GM23338 (cell line): ENCODE measurements around the gene CCDC137. TPM values are rescaled to one million over a fixed set of nuclear protein-coding genes. Genes with fewer than 3 reads are reported as not detected.

Experiments
- ATAC-seq: fragments of 200-7000 bp; cut with Tn5 transposase; 3 replicates; pipeline ENCODE4 v1.9.1; 2020
- DNase-seq: peaks from one replicate; pipeline ENCODE4 v3.0.0-alpha.2; 2015; ENCODE audit warnings: low spot score
- H2AFZ ChIP-seq: fragments of 200-600 bp; sonication (generic); 2 replicates; pipeline ENCODE4 v1.8.0; 2016; ENCODE audit warnings: antibody characterized with exemption, mild to moderate bottlenecking, moderate library complexity
- H3F3A ChIP-seq: fragments of 200-600 bp; sonication (generic); replicated peaks from 2 replicates; pipeline ENCODE4 v1.8.0; 2017; ENCODE audit warnings: antibody characterized with exemption, mixed run types, low read depth
- H3K27ac ChIP-seq: fragments of 200-600 bp; sonication (generic); 2 replicates; pipeline ENCODE4 v1.6.1; 2016; ENCODE audit warnings: low read depth
- H3K27me3 ChIP-seq: fragments of 200-600 bp; sonication (generic); 2 replicates; pipeline ENCODE4 v1.8.0; 2016; ENCODE audit warnings: mild to moderate bottlenecking, mixed run types, moderate library complexity; ENCODE audit not compliant: insufficient read depth
- H3K36me3 ChIP-seq: fragments of 200-600 bp; sonication (generic); 2 replicates; pipeline ENCODE4 v1.8.0; 2016; ENCODE audit warnings: mild to moderate bottlenecking; ENCODE audit not compliant: insufficient read depth
- H3K4me1 ChIP-seq: fragments of 200-600 bp; sonication (generic); 2 replicates; pipeline ENCODE4 v1.8.0; 2016; ENCODE audit warnings: mild to moderate bottlenecking, moderate library complexity; ENCODE audit not compliant: insufficient read depth
- H3K4me2 ChIP-seq: fragments of 200-600 bp; sonication (generic); 2 replicates; pipeline ENCODE4 v1.7.1; 2017; ENCODE audit warnings: mixed run types
- H3K4me3 ChIP-seq: fragments of 200-600 bp; sonication (generic); 2 replicates; pipeline ENCODE4 v1.6.1; 2016; ENCODE audit warnings: mixed run types
- H3K79me2 ChIP-seq: fragments of 200-600 bp; sonication (generic); replicated peaks from 2 replicates; pipeline ENCODE4 v1.8.0; 2017; ENCODE audit warnings: mild to moderate bottlenecking; ENCODE audit not compliant: insufficient read depth
- H3K9me2 ChIP-seq: fragments of 200-600 bp; sonication (generic); 2 replicates; pipeline ENCODE4 v1.8.0; 2017; ENCODE audit not compliant: insufficient read depth
- H4K20me1 ChIP-seq: fragments of 200-600 bp; sonication (generic); replicated peaks from 2 replicates; pipeline ENCODE4 v1.8.0; 2017; ENCODE audit warnings: mild to moderate bottlenecking; ENCODE audit not compliant: insufficient read depth
- H3K27ac Mint-ChIP-seq: 2 replicates; pipeline ENCODE4 v1.8.0; 2020; ENCODE audit warnings: inconsistent platforms, mild to moderate bottlenecking, moderate library complexity, mixed read lengths
- H3K27me3 Mint-ChIP-seq: 3 replicates; pipeline ENCODE4 v1.8.0; 2022; ENCODE audit warnings: low read depth, mild to moderate bottlenecking, moderate library complexity, mixed read lengths, inconsistent platforms; ENCODE audit not compliant: insufficient read depth, poor library complexity
- H3K36me3 Mint-ChIP-seq: 3 replicates; pipeline ENCODE4 v1.8.0; 2021; ENCODE audit warnings: low read depth, mild to moderate bottlenecking, inconsistent platforms, moderate library complexity, mixed read lengths
- H3K4me1 Mint-ChIP-seq: 3 replicates; pipeline ENCODE4 v1.8.0; 2020; ENCODE audit warnings: mild to moderate bottlenecking, inconsistent platforms, mixed read lengths
- H3K4me3 Mint-ChIP-seq: 3 replicates; pipeline ENCODE4 v1.8.0; 2021; ENCODE audit warnings: moderate library complexity, mild to moderate bottlenecking, inconsistent platforms, mixed read lengths
- H3K9me3 Mint-ChIP-seq: 3 replicates; pipeline ENCODE4 v1.8.0; 2020; ENCODE audit warnings: moderate library complexity, mild to moderate bottlenecking, inconsistent platforms, mixed read lengths
- CREB1 ChIP-seq: fragments of 250-450 bp; sonication (Bioruptor Pico); IDR thresholded peaks from 2 replicates; pipeline ENCODE4 v1.5.0; 2020; ENCODE audit warnings: low read depth, mild to moderate bottlenecking, moderate library complexity
- EZH2phosphoT487 ChIP-seq: fragments of 200-600 bp; sonication (generic); IDR thresholded peaks from one replicate; pipeline ENCODE4 v1.8.1; 2018; ENCODE audit warnings: antibody characterized with exemption; ENCODE audit not compliant: unreplicated experiment
- JUNB ChIP-seq: IDR thresholded peaks from one replicate; pipeline ENCODE4 v1.6.1; 2016; ENCODE audit warnings: antibody characterized with exemption; ENCODE audit not compliant: unreplicated experiment
- STAT1 ChIP-seq: IDR thresholded peaks from one replicate; pipeline ENCODE4 v1.6.1; 2016; ENCODE audit warnings: antibody characterized with exemption; ENCODE audit not compliant: unreplicated experiment
- ZNF114 ChIP-seq: fragments of 250-450 bp; sonication (Bioruptor Pico); IDR thresholded peaks from 2 replicates; pipeline ENCODE4 v1.5.0; 2020; ENCODE audit warnings: mild to moderate bottlenecking, moderate library complexity
- ZNF331 ChIP-seq: fragments of 250-450 bp; sonication (Bioruptor Pico); IDR thresholded peaks from 2 replicates; pipeline ENCODE4 v1.5.0; 2020; ENCODE audit warnings: low read depth, mild to moderate bottlenecking, moderate library complexity
- polyA plus RNA-seq: library from polyadenylated mRNA; unstranded; fragments of >200 nt; fragmentation: Nextera tagmentation; extraction: Ambion mirVana; gene quantifications from 2 replicates; pipeline ENCODE4 v1.2.1, GENCODE V29; 2016
- total RNA-seq: library from RNA; depleted of rRNA; stranded (reverse); fragments of >200 nt; shearing (Covaris generic); gene quantifications from 2 replicates; pipeline ENCODE4 v1.2.3, GENCODE V29; 2014
- TF ChIP-seq, protein P1 (sequence below): fragments of 250-450 bp; sonication (Bioruptor Pico); IDR thresholded peaks from 2 replicates; pipeline ENCODE4 v1.5.0; 2020; ENCODE audit warnings: mild to moderate bottlenecking, moderate library complexity

Gene CCDC137
- total and polyA plus RNA-seq, 2 experiments from 2014 or later, result 26.1 to 73.4 TPM

DNA sequence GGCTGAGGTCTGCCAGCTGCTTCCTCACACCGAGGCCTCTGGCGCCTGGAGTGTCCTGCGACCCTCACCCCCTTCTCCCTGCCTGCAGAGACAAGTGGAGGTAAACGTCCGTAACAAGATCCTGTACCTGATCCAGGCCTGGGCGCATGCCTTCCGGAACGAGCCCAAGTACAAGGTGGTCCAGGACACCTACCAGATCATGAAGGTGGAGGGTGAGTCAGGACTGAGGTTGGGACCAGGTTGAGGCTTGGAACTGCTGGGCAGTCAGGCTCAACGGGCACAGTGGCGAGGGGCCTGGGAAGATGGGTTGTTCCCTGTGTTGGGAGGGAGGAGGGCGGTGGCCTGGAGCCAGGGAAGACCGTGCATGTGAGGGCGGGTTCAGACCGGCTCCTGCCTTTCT is 22.1 kb downstream of the CCDC137 start:
- H3K36me3 Mint-ChIP-seq, result peaks cover 52% of the 10 kb centered on the region
- ATAC-seq (no peak), DNase-seq (no peak)
- Histone ChIP-seq H3K27ac (no peak overlapping the region), H4K20me1 (peaks cover 8% of the 10 kb centered on the region; the same call in 1 of the 2 replicates), H3K4me1 (peaks cover 6% of the 10 kb centered on the region; the same call in 1 of the 2 replicates), H3K9me2 (no peaks in the 10 kb centered on the region), H3K4me3 (no peak overlapping the region), H3F3A (peaks cover 16% of the 10 kb centered on the region), H3K79me2 (peaks cover 21% of the 10 kb centered on the region), H3K36me3 (no peaks in the 10 kb centered on the region), H2AFZ (no peak overlapping the region), H3K27me3 (no peaks in the 10 kb centered on the region), H3K4me2 (no peak overlapping the region)
- H3K27ac Mint-ChIP-seq, result no peak overlapping the region
- H3K27me3 Mint-ChIP-seq, result peaks cover 17% of the 10 kb centered on the region
- H3K4me1 Mint-ChIP-seq, result peaks cover 7% of the 10 kb centered on the region
- no peak for TF ChIP-seq ZNF114 (CRISPR knock-in tag)
- no peak for TF ChIP-seq JUNB
- TF ChIP-seq EZH2phosphoT487, result no peak
- no peak for TF ChIP-seq ZNF331 (CRISPR knock-in tag)
- no peak for TF ChIP-seq CREB1 (CRISPR knock-in tag)
- no peak for TF ChIP-seq STAT1
- TF ChIP-seq, protein P1, sequence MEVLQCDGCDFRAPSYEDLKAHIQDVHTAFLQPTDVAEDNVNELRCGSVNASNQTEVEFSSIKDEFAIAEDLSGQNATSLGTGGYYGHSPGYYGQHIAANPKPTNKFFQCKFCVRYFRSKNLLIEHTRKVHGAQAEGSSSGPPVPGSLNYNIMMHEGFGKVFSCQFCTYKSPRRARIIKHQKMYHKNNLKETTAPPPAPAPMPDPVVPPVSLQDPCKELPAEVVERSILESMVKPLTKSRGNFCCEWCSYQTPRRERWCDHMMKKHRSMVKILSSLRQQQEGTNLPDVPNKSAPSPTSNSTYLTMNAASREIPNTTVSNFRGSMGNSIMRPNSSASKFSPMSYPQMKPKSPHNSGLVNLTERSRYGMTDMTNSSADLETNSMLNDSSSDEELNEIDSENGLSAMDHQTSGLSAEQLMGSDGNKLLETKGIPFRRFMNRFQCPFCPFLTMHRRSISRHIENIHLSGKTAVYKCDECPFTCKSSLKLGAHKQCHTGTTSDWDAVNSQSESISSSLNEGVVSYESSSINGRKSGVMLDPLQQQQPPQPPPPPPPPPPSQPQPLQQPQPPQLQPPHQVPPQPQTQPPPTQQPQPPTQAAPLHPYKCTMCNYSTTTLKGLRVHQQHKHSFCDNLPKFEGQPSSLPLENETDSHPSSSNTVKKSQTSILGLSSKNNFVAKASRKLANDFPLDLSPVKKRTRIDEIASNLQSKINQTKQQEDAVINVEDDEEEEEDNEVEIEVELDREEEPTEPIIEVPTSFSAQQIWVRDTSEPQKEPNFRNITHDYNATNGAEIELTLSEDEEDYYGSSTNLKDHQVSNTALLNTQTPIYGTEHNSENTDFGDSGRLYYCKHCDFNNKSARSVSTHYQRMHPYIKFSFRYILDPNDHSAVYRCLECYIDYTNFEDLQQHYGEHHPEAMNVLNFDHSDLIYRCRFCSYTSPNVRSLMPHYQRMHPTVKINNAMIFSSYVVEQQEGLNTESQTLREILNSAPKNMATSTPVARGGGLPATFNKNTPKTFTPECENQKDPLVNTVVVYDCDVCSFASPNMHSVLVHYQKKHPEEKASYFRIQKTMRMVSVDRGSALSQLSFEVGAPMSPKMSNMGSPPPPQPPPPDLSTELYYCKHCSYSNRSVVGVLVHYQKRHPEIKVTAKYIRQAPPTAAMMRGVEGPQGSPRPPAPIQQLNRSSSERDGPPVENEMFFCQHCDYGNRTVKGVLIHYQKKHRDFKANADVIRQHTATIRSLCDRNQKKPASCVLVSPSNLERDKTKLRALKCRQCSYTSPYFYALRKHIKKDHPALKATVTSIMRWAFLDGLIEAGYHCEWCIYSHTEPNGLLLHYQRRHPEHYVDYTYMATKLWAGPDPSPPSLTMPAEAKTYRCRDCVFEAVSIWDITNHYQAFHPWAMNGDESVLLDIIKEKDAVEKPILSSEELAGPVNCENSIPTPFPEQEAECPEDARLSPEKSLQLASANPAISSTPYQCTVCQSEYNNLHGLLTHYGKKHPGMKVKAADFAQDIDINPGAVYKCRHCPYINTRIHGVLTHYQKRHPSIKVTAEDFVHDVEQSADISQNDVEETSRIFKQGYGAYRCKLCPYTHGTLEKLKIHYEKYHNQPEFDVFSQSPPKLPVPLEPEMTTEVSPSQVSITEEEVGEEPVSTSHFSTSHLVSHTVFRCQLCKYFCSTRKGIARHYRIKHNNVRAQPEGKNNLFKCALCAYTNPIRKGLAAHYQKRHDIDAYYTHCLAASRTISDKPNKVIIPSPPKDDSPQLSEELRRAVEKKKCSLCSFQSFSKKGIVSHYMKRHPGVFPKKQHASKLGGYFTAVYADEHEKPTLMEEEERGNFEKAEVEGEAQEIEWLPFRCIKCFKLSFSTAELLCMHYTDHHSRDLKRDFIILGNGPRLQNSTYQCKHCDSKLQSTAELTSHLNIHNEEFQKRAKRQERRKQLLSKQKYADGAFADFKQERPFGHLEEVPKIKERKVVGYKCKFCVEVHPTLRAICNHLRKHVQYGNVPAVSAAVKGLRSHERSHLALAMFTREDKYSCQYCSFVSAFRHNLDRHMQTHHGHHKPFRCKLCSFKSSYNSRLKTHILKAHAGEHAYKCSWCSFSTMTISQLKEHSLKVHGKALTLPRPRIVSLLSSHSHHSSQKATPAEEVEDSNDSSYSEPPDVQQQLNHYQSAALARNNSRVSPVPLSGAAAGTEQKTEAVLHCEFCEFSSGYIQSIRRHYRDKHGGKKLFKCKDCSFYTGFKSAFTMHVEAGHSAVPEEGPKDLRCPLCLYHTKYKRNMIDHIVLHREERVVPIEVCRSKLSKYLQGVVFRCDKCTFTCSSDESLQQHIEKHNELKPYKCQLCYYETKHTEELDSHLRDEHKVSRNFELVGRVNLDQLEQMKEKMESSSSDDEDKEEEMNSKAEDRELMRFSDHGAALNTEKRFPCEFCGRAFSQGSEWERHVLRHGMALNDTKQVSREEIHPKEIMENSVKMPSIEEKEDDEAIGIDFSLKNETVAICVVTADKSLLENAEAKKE (CRISPR knock-in tag), result no peak
- no peaks in the 10 kb centered on the region; the same call in 2 of the 3 replicates for H3K9me3 Mint-ChIP-seq
- H3K4me3 Mint-ChIP-seq, result no peak overlapping the region; the same call in 2 of the 3 replicates

DNA sequence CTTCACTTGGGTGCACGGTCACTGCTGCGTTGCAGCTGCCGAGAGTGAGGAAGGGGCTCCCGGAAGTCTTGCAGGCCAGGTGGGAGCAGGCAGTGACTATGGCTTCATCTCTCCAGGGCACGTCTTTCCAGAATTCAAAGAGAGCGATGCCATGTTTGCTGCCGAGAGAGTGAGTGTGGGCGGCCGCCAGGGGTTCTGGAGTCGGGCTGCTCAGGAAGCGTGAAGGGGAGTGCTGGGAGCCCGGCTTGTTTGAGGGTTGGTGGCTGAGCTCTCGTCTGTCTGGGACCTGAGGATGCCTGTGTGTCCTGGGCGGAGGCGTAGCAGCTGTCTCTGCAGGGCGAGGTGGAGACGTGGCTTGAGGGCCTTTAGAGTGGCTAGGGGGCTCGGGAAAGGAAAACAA is 23.5 kb downstream of the CCDC137 start:
- no peaks in the 10 kb centered on the region for H3K36me3 ChIP-seq
- TF ChIP-seq CREB1 (CRISPR knock-in tag), result no peak
- TF ChIP-seq, protein P1 (CRISPR knock-in tag), result no peak

More for the DNA sequence above, 23.5 kb downstream of the CCDC137 start:
- DNase-seq (no peak), ATAC-seq (no peak)
- Histone ChIP-seq H4K20me1 (peaks cover 5% of the 10 kb centered on the region; the same call in 1 of the 2 replicates), H3F3A (peaks cover 7% of the 10 kb centered on the region), H3K27ac (no peak overlapping the region), H3K79me2 (peaks cover 12% of the 10 kb centered on the region), H3K4me3 (no peak overlapping the region), H3K9me2 (no peaks in the 10 kb centered on the region), H3K27me3 (no peaks in the 10 kb centered on the region), H3K4me1 (no peaks in the 10 kb centered on the region), H2AFZ (no peak overlapping the region), H3K4me2 (no peak overlapping the region)
- peaks cover 11% of the 10 kb centered on the region for H3K27me3 Mint-ChIP-seq
- peaks cover 49% of the 10 kb centered on the region for H3K36me3 Mint-ChIP-seq
- H3K4me1 Mint-ChIP-seq, result no peaks in the 10 kb centered on the region; the same call in 2 of the 3 replicates
- H3K27ac Mint-ChIP-seq, result no peak overlapping the region; the same call in 1 of the 2 replicates
- no peaks in the 10 kb centered on the region; the same call in 2 of the 3 replicates for H3K9me3 Mint-ChIP-seq
- H3K4me3 Mint-ChIP-seq, result no peak overlapping the region
